SU-DHL-6 (cell line): ENCODE data around the gene NPC1.

Experiments
- H2AFZ ChIP-seq: fragments of 200-600 bp; sonication (generic); 2 replicates; pipeline ENCODE4 v1.6.1; 2014; ENCODE audit warnings: low read depth, mild to moderate bottlenecking, moderate library complexity, mixed read lengths, antibody characterized with exemption, low read length; ENCODE audit not compliant: severe bottlenecking
- H3F3A ChIP-seq: fragments of 200-600 bp; shearing (Covaris generic); 2 replicates; pipeline ENCODE4 v1.6.0; 2016; ENCODE audit warnings: antibody characterized with exemption, mild to moderate bottlenecking; ENCODE audit not compliant: insufficient read depth
- H3K27ac ChIP-seq: fragments of 200-600 bp; sonication (generic); 2 replicates; pipeline ENCODE4 v1.5.1; 2016; ENCODE audit warnings: low read depth, mild to moderate bottlenecking, low read length, moderate library complexity, mixed read lengths
- H3K27me3 ChIP-seq: fragments of 200-600 bp; sonication (generic), shearing (Covaris generic); 2 replicates; pipeline ENCODE4 v1.6.0; 2014; ENCODE audit warnings: mild to moderate bottlenecking, low read length
- H3K36me3 ChIP-seq: fragments of 200-600 bp; sonication (generic); 2 replicates; pipeline ENCODE4 v1.6.1; 2014; ENCODE audit warnings: mild to moderate bottlenecking, low read length, mixed read lengths
- H3K4me2 ChIP-seq: fragments of 300-600, 200-600 bp; shearing (Covaris generic), sonication (generic); 2 replicates; pipeline ENCODE4 v1.6.0; 2014; ENCODE audit warnings: low read length, low read depth, mild to moderate bottlenecking; ENCODE audit not compliant: poor library complexity, severe bottlenecking
- H3K4me3 ChIP-seq: fragments of 200-600 bp; sonication (generic); 2 replicates; pipeline ENCODE4 v1.5.1; 2014; ENCODE audit warnings: antibody characterized with exemption, low read length, mild to moderate bottlenecking, mixed read lengths; ENCODE audit not compliant: insufficient read depth, poor library complexity, severe bottlenecking
- H3K79me2 ChIP-seq: fragments of 200-600 bp; sonication (generic); 2 replicates; pipeline ENCODE4 v1.6.1; 2014; ENCODE audit warnings: mild to moderate bottlenecking, low read length, moderate library complexity; ENCODE audit not compliant: insufficient read depth
- H3K9ac ChIP-seq: fragments of 200-600 bp; sonication (generic); 2 replicates; pipeline ENCODE4 v1.7.0; 2014; ENCODE audit warnings: mild to moderate bottlenecking, low read length
- H3K9me2 ChIP-seq: fragments of 200-600 bp; sonication (generic); replicated peaks from 2 replicates; pipeline ENCODE4 v1.6.1; 2014; ENCODE audit warnings: low read length; ENCODE audit not compliant: insufficient read depth
- H3K9me3 ChIP-seq: fragments of 200-600 bp; sonication (generic); 2 replicates; pipeline ENCODE4 v1.6.1; 2014; ENCODE audit warnings: low read length, mixed read lengths; ENCODE audit not compliant: insufficient read depth
- H4K20me1 ChIP-seq: fragments of 200-600 bp; sonication (generic); 2 replicates; pipeline ENCODE4 v1.6.1; 2014; ENCODE audit warnings: low read depth, mild to moderate bottlenecking, antibody characterized with exemption, low read length, moderate library complexity, mixed read lengths
- EZH2phosphoT487 ChIP-seq: fragments of 200-600 bp; sonication (generic), shearing (Covaris generic); conservative IDR thresholded peaks from 2 replicates; pipeline ENCODE4 v1.6.1; 2018; ENCODE audit warnings: mild to moderate bottlenecking, antibody characterized with exemption, low read length, moderate library complexity, mixed read lengths
- TF ChIP-seq, protein P1 (sequence below): fragments of 200-600 bp; sonication (generic); IDR thresholded peaks from one replicate; pipeline ENCODE4 v1.5.1; 2017; ENCODE audit warnings: antibody characterized with exemption, mild to moderate bottlenecking, low read length, moderate library complexity; ENCODE audit not compliant: insufficient read depth, poor library complexity, severe bottlenecking

Gene NPC1

DNA sequence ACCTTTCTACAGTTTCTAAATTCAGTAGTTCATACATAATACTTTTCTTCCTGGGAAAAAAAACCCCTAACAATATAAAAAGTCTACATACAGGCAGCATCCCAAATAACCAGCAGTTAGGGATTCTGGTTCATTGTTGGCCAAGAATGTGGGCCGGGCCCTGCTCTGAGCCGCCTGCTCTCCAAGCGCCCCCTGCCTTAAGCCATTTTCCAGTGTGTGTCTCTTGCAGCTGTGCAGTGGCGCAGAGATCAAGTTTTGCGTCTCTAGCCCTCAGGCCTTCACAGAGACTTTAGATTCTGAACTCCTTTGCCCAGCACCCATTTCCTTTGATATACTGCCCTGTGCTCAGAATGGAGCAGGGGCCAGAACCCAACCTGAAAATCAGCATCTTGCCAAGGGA, 50.1 kb downstream of the NPC1 start:
- no peak overlapping the region for H3K9ac ChIP-seq
- no peak overlapping the region for H2AFZ ChIP-seq
- H3K9me2 ChIP-seq = no peaks in the 10 kb centered on the region
- no peaks in the 10 kb centered on the region for H3K79me2 ChIP-seq
- peaks cover 27% of the 10 kb centered on the region; the same call in 1 of the 2 replicates for H3K36me3 ChIP-seq
- no peaks in the 10 kb centered on the region for H3K27me3 ChIP-seq
- no peak overlapping the region for H3K4me2 ChIP-seq
- no peaks in the 10 kb centered on the region for H4K20me1 ChIP-seq
- TF ChIP-seq, protein P1, sequence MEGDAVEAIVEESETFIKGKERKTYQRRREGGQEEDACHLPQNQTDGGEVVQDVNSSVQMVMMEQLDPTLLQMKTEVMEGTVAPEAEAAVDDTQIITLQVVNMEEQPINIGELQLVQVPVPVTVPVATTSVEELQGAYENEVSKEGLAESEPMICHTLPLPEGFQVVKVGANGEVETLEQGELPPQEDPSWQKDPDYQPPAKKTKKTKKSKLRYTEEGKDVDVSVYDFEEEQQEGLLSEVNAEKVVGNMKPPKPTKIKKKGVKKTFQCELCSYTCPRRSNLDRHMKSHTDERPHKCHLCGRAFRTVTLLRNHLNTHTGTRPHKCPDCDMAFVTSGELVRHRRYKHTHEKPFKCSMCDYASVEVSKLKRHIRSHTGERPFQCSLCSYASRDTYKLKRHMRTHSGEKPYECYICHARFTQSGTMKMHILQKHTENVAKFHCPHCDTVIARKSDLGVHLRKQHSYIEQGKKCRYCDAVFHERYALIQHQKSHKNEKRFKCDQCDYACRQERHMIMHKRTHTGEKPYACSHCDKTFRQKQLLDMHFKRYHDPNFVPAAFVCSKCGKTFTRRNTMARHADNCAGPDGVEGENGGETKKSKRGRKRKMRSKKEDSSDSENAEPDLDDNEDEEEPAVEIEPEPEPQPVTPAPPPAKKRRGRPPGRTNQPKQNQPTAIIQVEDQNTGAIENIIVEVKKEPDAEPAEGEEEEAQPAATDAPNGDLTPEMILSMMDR = no peak
- no peak for TF ChIP-seq EZH2phosphoT487
- H3F3A ChIP-seq = no peaks in the 10 kb centered on the region; the same call in 1 of the 2 replicates
- no peak overlapping the region for H3K4me3 ChIP-seq
- H3K27ac ChIP-seq = no peak overlapping the region
- H3K9me3 ChIP-seq = no peaks in the 10 kb centered on the region

DNA sequence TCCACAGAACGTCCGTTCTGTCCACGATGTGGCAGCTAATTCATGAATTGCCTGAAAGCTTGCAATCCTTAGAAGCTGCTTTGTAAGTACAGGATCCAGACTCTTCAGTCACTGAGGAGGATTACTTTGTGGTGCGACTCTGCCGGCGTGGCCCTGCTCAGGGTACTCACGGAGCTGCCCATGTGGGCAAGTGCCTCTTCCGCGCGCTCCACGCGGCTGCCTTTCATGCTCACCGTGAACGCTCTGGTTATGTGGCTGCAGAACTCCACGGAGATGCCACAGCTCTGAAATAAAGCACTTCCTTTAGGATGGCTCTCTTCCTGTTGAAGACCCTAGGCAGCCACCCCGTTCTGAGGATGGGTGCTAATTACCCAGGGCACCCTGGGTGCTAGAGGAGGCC, 52.0 kb downstream of the NPC1 start:
- H3K9me3 ChIP-seq = no peaks in the 10 kb centered on the region
- no peaks in the 10 kb centered on the region; the same call in 1 of the 2 replicates for H3F3A ChIP-seq
- H4K20me1 ChIP-seq = no peaks in the 10 kb centered on the region
- no peak overlapping the region for H3K27ac ChIP-seq
- no peak overlapping the region for H3K4me3 ChIP-seq
- H3K9ac ChIP-seq = no peak overlapping the region
- peaks cover 32% of the 10 kb centered on the region for H3K36me3 ChIP-seq
- TF ChIP-seq EZH2phosphoT487 = no peak
- TF ChIP-seq, protein P1 = no peak
- no peak overlapping the region for H3K4me2 ChIP-seq
- H3K27me3 ChIP-seq = no peaks in the 10 kb centered on the region
- H3K9me2 ChIP-seq = no peaks in the 10 kb centered on the region
- H2AFZ ChIP-seq = no peak overlapping the region
- H3K79me2 ChIP-seq = no peaks in the 10 kb centered on the region

DNA sequence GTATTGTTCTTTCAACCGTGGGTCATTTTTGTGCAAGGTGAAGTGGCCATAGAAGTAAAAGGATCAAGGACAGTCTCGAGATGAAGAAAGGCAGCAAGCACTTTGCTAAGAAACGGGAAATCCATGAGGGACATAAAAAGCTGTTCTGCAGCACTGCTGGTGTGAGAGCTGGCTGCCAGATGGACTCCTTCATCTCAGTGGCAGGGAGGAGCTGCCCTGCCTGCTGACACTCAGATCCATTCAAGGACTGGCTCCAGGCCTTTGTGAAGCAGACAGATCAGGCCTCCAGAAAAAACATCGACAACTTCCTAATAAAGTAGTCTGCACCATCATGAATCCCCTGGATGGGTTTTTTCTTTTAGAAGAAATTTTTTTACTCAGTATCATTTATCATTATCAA, 53.5 kb downstream of the NPC1 start:
- Histone ChIP-seq H3K9ac (no peak overlapping the region), H3K4me3 (no peak overlapping the region), H3K79me2 (no peaks in the 10 kb centered on the region), H3F3A (no peaks in the 10 kb centered on the region; the same call in 1 of the 2 replicates), H3K27ac (no peak overlapping the region), H3K9me2 (no peaks in the 10 kb centered on the region), H4K20me1 (no peaks in the 10 kb centered on the region), H2AFZ (no peak overlapping the region), H3K9me3 (no peaks in the 10 kb centered on the region), H3K4me2 (no peak overlapping the region), H3K27me3 (no peaks in the 10 kb centered on the region), H3K36me3 (peaks cover 36% of the 10 kb centered on the region)
- TF ChIP-seq, protein P1 = no peak

GRCh38 chr18:23531912-23532311, 54.4 kb downstream of the NPC1 start:
- Histone ChIP-seq H3K9me3 (no peaks in the 10 kb centered on the region), H3F3A (no peaks in the 10 kb centered on the region; the same call in 1 of the 2 replicates), H3K79me2 (no peaks in the 10 kb centered on the region), H4K20me1 (no peaks in the 10 kb centered on the region), H2AFZ (no peak overlapping the region), H3K36me3 (peaks cover 42% of the 10 kb centered on the region), H3K4me2 (no peak overlapping the region), H3K27me3 (no peaks in the 10 kb centered on the region), H3K27ac (no peak overlapping the region), H3K4me3 (no peak overlapping the region), H3K9me2 (no peaks in the 10 kb centered on the region), H3K9ac (no peak overlapping the region)
- TF ChIP-seq, protein P1 = no peak
- TF ChIP-seq EZH2phosphoT487 = no peak
